Fibroblast of lung (primary cell): ENCODE measurements around the gene DNAJC28.

Experiments
- CTCF ChIP-seq, 2 donors: IDR thresholded peaks in 1 of 2; conservative IDR thresholded peaks in 1 of 2; 1 replicate in 1 of 2; 2 replicates in 1 of 2; pipeline ENCODE4 v1.5.1; 2011 to 2012; ENCODE audit warnings: low read length in 2 of 2, control low read depth in 1 of 2, inconsistent platforms in 1 of 2, low read depth in 1 of 2, mild to moderate bottlenecking in 1 of 2
- EZH2 ChIP-seq: IDR thresholded peaks from 2 replicates; pipeline ENCODE4 v1.5.1; 2012; ENCODE audit warnings: low read length, control low read depth, mild to moderate bottlenecking; ENCODE audit errors: missing control alignments

GRCh38 chr21:33541105-33541711 is 49.7 kb upstream of the DNAJC28 start:
- TF ChIP-seq CTCF (conservative IDR thresholded peaks at IDR 0.05 in 1 of 2, IDR thresholded peaks at IDR 0.05 in 1 of 2; ENCODE audit: low read depth in 1 of 2, low read length in 2 of 2) (no peak), EZH2 (no peak)
